Heart right ventricle (tissue), 16 donors: ENCODE data around the gene G6PC1. TPM values are rescaled to one million over a fixed set of nuclear protein-coding genes. Genes with fewer than 3 reads are reported as not detected.
"Not testable (repeated sequence)": the region's sequence is repeated elsewhere in the genome, so short reads cannot be mapped to it uniquely, and the experiment has no call there.

Experiments
- ATAC-seq, 8 donors: fragments of 200-7000 bp; cut with Tn5 transposase; one replicate each; pipeline ENCODE4 v1.9.1; 2020; ENCODE audit warnings: mild to moderate bottlenecking in 8 of 8, moderate library complexity in 8 of 8, moderate number of reproducible peaks in 1 of 8
- DNase-seq, 2 donors: peaks; one replicate each; pipeline ENCODE4 v3.0.0-alpha.2; 2020
- H3K27ac ChIP-seq, 10 donors: fragments of 200-600 bp; sonication (generic) in 2 of 10; one replicate each; pipeline versions ENCODE4 v1.5.0 to v1.8.0; 2020 to 2022; ENCODE audit warnings: mild to moderate bottlenecking in 3 of 10
- H3K27me3 ChIP-seq, 7 donors: fragments of 200-600 bp; one replicate each; pipeline ENCODE4 v1.8.0; 2021 to 2022; ENCODE audit warnings: mild to moderate bottlenecking in 2 of 7
- H3K36me3 ChIP-seq, 9 donors: fragments of 200-600 bp; sonication (generic) in 1 of 9; one replicate each; pipeline versions ENCODE4 v1.5.0 to v1.8.0; 2020 to 2022; ENCODE audit warnings: mild to moderate bottlenecking in 2 of 9
- H3K4me1 ChIP-seq, 9 donors: fragments of 200-600 bp; sonication (generic) in 1 of 9; one replicate each; pipeline versions ENCODE4 v1.5.0 to v1.8.0; 2020 to 2022; ENCODE audit warnings: mild to moderate bottlenecking in 4 of 9
- H3K4me3 ChIP-seq, 10 donors: fragments of 200-600 bp; sonication (generic) in 2 of 10; one replicate each; pipeline versions ENCODE4 v1.5.0 to v1.8.0; 2020 to 2022; ENCODE audit warnings: mild to moderate bottlenecking in 7 of 10, moderate library complexity in 2 of 10
- H3K9me3 ChIP-seq, 11 donors: fragments of 200-600 bp in 10 of 11; sonication (generic) in 2 of 11; one replicate each; pipeline versions ENCODE4 v1.5.0 to v1.8.0; 2013 to 2022; ENCODE audit warnings: mild to moderate bottlenecking in 2 of 11, control low read depth in 1 of 11, moderate library complexity in 1 of 11
- WGBS, 2 donors: extraction: QIAGEN DNeasy Blood & Tissue Kit; methylation state at CpG; one replicate each; pipeline ENCODE4 v1.1.7; 2013; ENCODE audit warnings: inconsistent platforms in 1 of 2; 5-methylcytosine and 5-hydroxymethylcytosine counted together
- intact Hi-C, 10 donors: fragments of 100-400 bp; cut with DNase I; formaldehyde crosslinking; loops; one replicate each; pipeline versions ENCODE4 v1.11.1 to v1.14.2; 2022
- polyA plus RNA-seq, 2 donors: library from polyadenylated mRNA; stranded (reverse); fragments of 200-250 nt; gene quantifications; one replicate each; pipeline ENCODE4 v1.2.3, GENCODE V29; 2013
- total RNA-seq, 10 donors: library from RNA; stranded (reverse); fragmentation: NEBNext Ultra II Directional in 3 of 10; extraction: Animal tissue kit (Norgen Biotek cat#: 25700) in 3 of 10; gene quantifications; one replicate each; pipeline versions ENCODE4 v1.2.1 to v1.2.4, GENCODE V29; 2021 to 2023
- TF ChIP-seq, protein P1 (sequence below), 9 donors: fragments of 200-600 bp; sonication (generic) in 2 of 9; IDR thresholded peaks; one replicate each; pipeline versions ENCODE4 v1.5.0 to v1.8.0; 2021 to 2022; ENCODE audit warnings: antibody characterized with exemption in 9 of 9, mild to moderate bottlenecking in 5 of 9, moderate library complexity in 1 of 9
- donor health status: Arrhythmogenic right ventricular cardiomyopathy.
- donor health status: ischemic (EF 13 %, LVEDD 7.1; RV severe dilation, severe dysfunction).
- donor health status: healthy with polysubstance abuse.
- donor health status: DM: no; HTN: yes; CAD: no.
- donor health status: DM: no; HTN: no; CAD: no.
- donor health status: ischemic (EF 25% LVEDD 6.9; RV normal size, moderate dysfunction).
- donor health status: ischemic (EF 25% LVEDD 5.7; RV mildly dilated, moderate dysfunction).
- donor health status: healthy.
- donor health status: DM: yes; HTN: yes; CAD: no.
- donor health status: Ischemic cardiomyopathy.
- donor health status: ischemic (EF 35%, LVEDD 5.7; RV mildly dilated, moderate dysfunction).
- donor health status: nonischemic (EF 11% LVEDD 7.7; RV severe dilation, severe dysfunction).
- donor health status: DM: yes; HTN: yes; CAD: no.
- donor health status: PGD.
- donor health status: ischemic (EF 29% LVEDD 5.4; RV normal size, mild dysfunction).
- donor health status: nonischemic (EF 23%, LVEDD 6.1; RV moderate dilation, normal function).

The G6PC1 gene
- total and polyA plus RNA-seq, 12 donors = not detected

- no peaks in the 10 kb centered on the region for H3K36me3 ChIP-seq
- H3K27me3 ChIP-seq = no peaks in the 10 kb centered on the region
- ATAC-seq (no peak), DNase-seq (no peak)
- H3K4me3 ChIP-seq = no peak overlapping the region
- intact Hi-C loops = loop anchor here in 1 of 10 donors (5.0 kb wide), 1 partner anchor 33 kb away; no protein-coding TSS in a partner anchor
- TF ChIP-seq, protein P1, sequence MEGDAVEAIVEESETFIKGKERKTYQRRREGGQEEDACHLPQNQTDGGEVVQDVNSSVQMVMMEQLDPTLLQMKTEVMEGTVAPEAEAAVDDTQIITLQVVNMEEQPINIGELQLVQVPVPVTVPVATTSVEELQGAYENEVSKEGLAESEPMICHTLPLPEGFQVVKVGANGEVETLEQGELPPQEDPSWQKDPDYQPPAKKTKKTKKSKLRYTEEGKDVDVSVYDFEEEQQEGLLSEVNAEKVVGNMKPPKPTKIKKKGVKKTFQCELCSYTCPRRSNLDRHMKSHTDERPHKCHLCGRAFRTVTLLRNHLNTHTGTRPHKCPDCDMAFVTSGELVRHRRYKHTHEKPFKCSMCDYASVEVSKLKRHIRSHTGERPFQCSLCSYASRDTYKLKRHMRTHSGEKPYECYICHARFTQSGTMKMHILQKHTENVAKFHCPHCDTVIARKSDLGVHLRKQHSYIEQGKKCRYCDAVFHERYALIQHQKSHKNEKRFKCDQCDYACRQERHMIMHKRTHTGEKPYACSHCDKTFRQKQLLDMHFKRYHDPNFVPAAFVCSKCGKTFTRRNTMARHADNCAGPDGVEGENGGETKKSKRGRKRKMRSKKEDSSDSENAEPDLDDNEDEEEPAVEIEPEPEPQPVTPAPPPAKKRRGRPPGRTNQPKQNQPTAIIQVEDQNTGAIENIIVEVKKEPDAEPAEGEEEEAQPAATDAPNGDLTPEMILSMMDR (IDR thresholded peaks at IDR 0.05) = no peak
- H3K4me1 ChIP-seq = peaks cover 16 to 53% (median 43%) of the 10 kb centered on the region in 9 donors
- 78 to 82% methylated on average over 12 of the region's 12 CpGs for WGBS, 2 donors
- H3K27ac ChIP-seq = peak overlapping the region in 5 of 10 donors; percentile 1 to 94 (median 81)
- H3K9me3 ChIP-seq = no peaks in the 10 kb centered on the region
Measured at GRCh38 chr17:42894283-42895184, 6.1 kb upstream of the G6PC1 start.

DNA sequence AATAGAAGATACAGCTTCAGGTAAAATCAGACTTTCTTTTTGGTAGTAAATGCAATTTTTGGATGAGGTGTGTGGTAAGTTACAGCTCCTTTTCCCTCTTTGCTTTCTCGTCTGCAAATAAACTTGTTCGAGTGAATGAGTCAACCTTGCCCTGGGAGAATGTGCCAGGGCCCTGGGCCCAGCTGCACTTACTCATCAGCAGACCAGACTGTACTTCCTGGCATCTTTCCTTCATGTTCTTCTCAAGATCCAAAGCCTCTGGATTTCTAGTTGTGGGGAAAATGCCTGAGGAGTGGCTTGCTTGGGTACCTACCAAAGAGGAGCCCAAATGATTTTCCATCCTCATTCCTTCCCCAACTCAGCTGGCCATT is 5.4 kb upstream of the G6PC1 start:
- Histone ChIP-seq H3K9me3 (no peaks in the 10 kb centered on the region), H3K27ac (peak overlapping the region in 5 of 10 donors; percentile 1 to 94 (median 81)), H3K4me1 (peaks cover 16 to 51% (median 43%) of the 10 kb centered on the region in 9 donors), H3K27me3 (no peaks in the 10 kb centered on the region), H3K36me3 (no peaks in the 10 kb centered on the region), H3K4me3 (no peak overlapping the region)
- 9 to 27% methylated on average over 2 of the region's 2 CpGs for WGBS, 2 donors
- ATAC-seq (peak in 1 of 8 donors; percentile 86), DNase-seq (peak in 1 of 2 donors; percentile 42)
- intact Hi-C loops = no loop called here
- TF ChIP-seq, protein P1 (IDR thresholded peaks at IDR 0.05) = no peak

DNA sequence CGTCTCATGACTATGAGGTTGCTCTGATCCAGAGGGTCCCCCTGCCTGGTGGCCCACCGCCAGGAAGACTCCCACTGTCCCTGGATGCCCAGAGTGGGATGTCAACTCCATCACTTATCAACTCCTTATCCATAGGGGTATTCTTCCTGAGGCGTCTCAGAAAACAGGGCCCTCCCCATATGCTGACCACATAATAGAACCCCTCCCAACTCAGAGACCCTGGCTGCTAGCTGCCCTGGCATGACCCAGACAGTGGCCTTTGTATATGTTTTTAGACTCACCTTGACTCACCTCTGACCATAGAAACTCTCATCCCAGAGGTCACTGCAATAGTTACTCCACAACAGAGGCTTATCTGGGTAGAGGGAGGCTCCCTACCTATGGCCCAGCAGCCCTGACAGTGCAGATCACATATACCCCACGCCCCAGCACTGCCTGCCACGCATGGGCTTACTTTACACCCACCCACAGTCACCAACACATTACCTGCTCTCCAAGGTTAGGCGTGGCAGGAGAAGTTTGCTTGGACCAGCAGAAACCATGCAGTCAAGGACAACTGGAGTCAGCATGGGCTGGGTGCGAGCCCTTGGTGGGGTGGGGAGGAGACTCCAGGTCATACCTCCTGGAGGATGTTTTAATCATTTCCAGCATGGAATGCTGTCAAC is 2.3 kb upstream of the G6PC1 start:
- DNase-seq = no peak
- ATAC-seq = no peak
- no peak overlapping the region for H3K27ac ChIP-seq
- WGBS, 2 donors = 90 to 94% methylated on average over 7 of the region's 7 CpGs
- no peak overlapping the region for H3K4me3 ChIP-seq
- H3K36me3 ChIP-seq = no peaks in the 10 kb centered on the region
- TF ChIP-seq, protein P1 (IDR thresholded peaks at IDR 0.05) = no peak
- H3K9me3 ChIP-seq = no peaks in the 10 kb centered on the region
- intact Hi-C loops = no loop called here
- H3K27me3 ChIP-seq = no peaks in the 10 kb centered on the region
- H3K4me1 ChIP-seq = peaks cover 2 to 26% (median 21%) of the 10 kb centered on the region in 9 donors

DNA sequence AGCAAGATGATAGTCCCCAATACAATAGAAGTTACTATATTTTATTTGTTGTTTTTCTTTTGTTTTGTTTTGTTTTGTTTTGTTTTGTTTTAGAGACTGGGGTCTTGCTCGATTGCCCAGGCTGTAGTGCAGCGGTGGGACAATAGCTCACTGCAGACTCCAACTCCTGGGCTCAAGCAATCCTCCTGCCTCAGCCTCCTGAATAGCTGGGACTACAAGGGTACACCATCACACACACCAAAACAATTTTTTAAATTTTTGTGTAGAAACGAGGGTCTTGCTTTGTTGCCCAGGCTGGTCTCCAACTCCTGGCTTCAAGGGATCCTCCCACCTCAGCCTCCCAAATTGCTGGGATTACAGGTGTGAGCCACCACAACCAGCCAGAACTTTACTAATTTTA is 618 bp upstream of the G6PC1 start:
- peaks cover 0 to 13% (median 5%) of the 10 kb centered on the region in 9 donors for H3K4me1 ChIP-seq
- H3K27me3 ChIP-seq, DNase-seq, H3K27ac ChIP-seq, H3K9me3 ChIP-seq, H3K36me3 ChIP-seq, H3K4me3 ChIP-seq, ATAC-seq, intact Hi-C loops: not testable (repeated sequence)
- 89 to 94% methylated on average over 3 of the region's 3 CpGs for WGBS, 2 donors
